CD4-positive, alpha-beta T cell treated with Interferon gamma for 1 hour (primary cell): ENCODE measurements around the gene EPS8L1.
A peak's percentile ranks its signal among the peaks of the same experiment; 100 is the strongest.

Experiments used
- DNase-seq: peaks from one replicate; pipeline ENCODE4 v3.0.0-alpha.2; 2020

EPS8L1 gene

DNA sequence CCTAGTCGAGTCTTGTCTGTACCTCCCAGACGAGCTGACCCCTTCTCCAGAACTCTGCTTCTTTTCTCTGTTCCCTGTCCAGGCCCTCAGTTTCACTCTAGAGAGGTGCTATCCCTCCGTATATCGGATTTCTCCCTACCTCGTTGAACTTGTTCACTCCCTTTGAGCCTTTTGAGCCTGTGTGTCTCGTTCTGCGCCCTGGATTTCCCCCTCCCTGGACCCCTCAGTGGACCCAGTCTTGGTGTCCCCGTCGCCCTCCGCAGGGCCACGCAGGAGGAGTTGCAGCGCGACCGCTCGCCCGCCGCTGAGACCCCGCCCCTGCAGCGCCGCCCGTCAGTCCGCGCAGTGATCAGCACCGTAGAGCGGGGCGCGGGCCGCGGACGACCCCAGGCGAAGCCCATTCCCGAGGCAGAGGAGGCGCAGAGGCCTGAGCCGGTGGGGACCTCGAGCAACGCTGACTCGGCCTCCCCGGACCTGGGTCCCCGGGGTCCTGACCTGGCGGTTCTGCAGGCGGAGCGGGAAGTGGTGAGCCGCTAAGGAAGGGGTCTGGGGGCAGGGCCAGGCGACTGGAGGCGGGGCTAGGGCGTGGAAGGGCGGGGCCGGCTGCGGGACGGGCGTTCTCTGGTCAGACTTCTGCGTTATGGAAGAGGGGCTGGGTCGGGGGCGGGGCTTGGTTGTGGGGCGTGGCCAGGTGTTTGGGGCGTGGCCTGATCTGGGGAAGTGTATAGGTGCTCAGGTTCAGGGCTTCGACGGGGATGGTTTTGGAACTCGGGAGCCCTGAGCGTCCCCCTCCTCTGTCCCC, 5.5 kb downstream of the EPS8L1 start:
- peak; percentile 90 for DNase-seq

DNA sequence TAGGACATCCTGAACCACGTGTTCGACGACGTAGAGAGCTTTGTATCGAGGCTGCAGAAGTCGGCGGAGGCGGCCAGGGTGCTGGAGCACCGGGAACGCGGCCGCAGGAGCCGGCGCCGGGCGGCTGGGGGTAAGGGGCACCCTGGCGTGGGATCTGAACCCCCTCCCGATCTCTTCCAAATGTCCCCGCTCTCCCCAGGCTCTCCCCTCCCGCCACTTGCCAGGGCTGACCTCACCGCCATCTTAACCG, 6.0 kb downstream of the EPS8L1 start:
- DNase-seq, result no peak

DNA sequence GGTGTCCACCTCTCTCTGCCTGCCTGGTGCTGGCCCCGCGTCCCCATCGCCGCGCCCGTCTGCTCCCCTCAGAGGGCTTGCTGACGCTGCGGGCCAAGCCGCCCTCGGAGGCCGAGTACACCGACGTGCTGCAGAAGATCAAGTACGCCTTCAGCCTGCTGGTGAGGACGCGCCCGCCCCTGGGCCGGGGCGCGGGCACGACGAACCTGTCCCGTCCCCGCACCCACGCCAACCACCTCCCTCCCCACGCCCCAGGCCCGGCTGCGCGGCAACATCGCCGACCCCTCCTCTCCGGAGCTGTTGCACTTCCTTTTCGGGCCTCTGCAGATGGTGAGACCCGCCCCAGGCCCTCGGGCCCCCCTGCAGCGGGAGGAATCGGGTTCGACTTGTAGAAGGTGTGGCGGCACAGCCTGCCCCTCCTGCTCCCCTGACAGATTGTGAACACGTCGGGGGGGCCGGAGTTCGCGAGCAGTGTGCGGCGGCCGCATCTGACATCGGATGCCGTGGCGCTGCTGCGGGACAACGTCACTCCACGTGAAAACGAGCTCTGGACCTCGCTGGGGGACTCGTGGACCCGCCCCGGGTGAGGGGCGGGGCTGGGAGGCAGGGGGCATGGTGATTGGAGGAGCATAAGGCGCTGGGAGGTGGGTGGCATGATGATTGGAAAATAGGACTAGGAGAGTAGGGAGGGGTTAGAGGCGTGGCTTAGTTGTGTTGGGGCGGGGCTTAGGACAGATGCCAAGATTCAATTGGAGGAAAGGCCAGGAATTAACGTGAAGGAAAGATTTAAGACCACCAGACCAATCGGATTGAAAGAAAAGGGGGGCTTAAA, 6.6 kb downstream of the EPS8L1 start:
- DNase-seq, result peak; percentile 67

DNA sequence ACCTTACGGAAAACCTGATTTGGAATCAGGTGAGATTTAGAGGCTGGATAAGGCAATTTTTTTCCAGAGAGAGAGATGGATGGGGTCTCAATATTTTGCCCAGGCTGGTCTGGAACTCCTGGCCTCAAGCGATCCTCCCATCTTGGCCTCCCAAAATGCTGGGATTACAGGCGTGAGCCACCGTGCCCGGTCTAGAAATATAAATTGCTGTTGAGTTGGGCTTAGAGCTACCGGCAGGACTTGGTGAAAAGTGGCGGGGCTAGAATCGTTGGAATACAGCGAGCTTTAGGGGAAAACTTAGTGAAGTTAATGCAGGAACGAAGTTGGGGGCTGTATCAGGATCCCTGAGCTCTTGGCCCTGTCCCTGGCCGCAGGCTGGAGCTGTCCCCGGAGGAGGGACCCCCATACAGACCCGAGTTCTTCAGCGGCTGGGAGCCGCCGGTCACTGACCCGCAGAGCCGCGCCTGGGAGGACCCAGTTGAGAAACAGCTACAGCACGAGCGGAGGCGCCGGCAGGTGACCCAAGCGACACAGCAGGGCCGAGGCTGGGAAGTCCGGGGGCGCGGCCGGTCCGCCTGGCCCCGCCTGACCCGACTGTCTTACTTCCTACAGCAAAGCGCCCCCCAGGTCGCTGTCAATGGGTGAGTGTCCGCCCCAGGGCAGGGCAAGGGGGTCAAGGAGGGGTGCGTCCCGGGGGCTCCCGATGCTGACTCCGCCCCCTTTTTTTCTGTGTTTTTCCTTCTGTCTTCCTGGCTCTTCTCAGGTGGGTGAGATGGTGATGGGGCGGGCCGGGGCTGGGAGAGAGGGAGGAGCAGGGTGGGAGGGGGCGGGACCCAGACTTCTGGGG, 7.6 kb downstream of the EPS8L1 start:
- DNase-seq, result no peak

DNA sequence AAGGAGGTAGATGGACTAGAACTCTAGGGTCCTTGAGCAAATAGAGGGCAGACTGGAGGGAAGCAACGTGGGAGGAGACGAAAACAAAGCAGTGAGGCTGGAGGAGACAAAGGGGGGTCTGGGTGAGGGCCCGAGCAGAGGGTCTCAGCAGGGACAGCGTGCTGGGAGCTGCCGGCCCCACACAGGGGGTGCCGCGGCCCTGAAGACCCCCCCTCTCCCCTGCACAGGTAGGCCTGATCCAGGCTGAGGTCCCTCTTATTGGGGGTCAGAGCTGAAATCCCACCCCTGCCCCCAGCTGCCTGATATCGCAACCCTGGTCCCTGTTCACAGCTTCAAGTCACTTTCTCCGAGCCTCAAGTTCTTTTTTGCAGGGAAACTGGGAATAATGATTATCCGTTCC, 8.7 kb downstream of the EPS8L1 start:
- no peak for DNase-seq

DNA sequence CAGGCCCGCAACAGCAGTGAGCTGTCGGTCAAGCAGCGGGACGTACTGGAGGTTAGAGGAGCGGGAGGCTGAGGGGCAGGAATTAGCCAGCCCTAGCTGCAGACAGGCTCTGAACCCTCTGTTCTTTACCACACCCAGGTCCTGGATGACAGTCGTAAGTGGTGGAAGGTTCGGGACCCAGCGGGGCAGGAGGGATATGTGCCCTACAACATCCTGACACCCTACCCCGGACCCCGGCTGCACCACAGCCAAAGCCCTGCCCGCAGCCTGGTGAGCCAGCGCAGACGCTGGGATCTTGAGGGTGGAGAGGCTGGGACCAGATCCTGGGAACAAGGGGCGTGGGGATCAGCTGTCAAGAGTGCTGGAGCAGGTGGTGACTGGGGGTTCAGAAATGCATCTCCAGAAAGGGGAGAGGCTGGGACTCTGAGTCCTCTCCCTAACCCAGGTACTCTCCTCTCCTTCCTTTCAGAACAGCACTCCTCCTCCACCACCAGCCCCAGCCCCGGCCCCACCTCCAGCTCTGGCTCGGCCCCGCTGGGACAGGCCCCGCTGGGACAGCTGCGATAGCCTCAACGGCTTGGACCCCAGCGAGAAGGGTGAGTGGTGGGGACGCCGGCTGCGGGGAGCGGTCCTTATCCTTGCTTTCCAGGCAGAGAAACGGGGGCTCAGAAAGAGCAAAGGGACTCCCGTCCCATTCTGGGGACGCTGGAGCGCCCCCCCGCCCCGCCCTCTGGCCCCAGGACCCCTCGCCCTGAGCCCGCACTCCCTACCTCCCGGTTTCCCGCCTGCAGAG, 10.4 kb downstream of the EPS8L1 start:
- DNase-seq, result no peak

DNA sequence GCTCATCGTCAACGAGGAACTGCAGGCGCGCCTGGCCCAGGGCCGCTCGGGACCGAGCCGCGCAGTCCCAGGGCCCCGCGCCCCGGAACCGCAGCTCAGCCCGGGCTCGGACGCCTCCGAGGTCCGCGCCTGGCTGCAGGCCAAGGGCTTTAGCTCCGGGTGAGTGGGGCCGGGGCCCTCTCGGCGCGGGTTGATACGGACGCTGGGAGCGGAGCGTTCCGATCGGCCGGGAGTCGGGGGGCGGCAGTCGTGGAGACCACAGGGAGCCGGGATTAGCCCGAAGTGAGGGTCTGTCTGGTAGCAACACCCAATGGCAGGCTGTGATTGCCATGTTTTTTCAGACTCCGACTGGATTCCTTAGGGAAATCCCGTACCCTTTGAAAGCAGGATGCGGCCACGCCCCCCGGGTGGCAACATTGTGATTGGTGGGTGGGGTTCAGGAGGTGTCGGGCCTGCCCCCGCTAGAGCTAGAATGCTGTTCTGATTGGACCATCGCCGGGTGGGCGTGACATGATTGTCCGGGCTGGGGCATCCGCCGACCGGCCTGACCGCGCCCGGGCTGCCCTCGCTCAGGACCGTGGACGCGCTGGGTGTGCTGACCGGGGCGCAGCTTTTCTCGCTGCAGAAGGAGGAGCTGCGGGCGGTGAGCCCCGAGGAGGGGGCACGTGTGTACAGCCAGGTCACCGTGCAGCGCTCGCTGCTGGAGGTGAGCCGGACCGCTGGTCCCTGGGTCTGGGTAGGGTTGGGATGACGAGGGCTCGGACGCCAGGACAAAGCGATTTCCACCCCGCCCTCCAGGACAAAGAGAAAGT, 11.3 kb downstream of the EPS8L1 start:
- DNase-seq, result peak; percentile 54

DNA sequence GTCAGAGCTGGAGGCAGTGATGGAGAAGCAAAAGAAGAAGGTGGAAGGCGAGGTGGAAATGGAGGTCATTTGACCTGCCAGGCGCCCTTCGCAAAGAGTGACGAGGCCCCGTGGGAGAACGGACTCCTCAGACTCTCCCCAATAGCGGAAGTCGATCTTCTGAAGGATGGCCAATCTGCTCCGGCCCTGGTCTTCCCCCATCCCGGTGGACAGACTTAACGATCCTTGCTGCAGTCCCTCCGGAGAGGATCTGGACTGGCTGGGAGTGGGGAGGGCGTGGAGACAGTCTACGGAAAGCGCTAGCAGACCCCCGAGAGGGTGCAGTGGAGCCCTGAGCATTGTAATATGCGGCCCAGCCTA, 11.9 kb downstream of the EPS8L1 start:
- no peak for DNase-seq

DNA sequence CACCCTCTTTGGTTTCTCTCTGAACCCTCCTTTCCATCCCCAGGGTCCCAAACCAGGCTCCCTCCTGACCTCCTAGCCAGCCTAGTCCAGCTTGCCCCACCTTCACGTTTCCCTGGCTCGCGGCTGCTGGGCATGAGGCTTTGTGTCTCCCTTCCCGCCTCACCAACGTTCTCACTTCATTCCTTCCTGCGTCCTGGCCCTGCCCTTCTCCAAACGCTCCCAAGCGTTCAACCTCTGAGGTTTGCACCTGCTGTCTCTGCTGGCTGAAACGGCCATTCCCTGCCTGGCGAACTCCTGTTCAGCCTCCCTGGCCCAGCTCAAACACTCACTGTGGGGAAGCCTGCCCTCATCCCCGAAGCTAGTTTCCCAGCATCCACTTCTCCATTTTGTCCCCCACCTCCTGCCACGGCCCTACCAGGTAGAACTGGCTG, 12.4 kb downstream of the EPS8L1 start:
- no peak for DNase-seq

DNA sequence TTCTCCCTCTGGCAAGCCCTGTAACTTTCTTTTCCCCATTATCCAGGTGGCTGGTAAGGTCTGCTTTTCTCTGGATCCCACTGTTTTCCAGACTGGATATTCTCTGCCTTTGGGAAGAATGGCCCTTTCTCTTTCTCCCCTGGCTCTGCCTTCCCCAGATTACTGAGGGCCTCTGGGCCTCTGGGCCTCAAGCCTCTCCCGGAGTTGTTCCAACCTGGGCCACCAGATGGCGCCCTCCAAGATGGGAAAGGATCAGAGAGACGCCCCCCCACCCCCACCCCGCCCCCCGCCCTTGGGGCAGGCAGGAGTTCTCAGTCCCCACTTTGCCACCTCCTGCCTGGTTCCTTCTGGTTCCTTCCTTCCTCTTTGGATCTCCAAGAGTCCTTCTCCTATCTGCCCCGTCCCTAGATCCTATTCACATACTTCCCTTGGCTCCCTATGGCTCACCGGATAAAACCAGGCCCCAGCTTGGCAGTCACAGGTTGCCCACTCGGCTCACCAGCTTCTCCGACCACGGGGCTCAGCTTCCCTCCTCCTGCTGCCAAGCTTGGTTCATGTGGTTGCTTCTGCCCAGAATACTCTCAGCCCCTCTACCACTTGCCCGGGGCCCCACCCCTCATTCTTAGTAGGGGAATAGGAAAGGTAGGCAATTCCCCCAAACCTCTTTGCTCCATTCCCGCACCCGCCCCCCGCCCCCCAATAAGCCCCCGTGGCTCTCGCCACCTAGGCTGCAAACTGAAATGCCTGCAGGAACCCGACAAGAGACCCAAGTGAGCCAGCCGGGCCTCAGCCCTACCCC, 13.1 kb downstream of the EPS8L1 start:
- DNase-seq, result peak; percentile 62

DNA sequence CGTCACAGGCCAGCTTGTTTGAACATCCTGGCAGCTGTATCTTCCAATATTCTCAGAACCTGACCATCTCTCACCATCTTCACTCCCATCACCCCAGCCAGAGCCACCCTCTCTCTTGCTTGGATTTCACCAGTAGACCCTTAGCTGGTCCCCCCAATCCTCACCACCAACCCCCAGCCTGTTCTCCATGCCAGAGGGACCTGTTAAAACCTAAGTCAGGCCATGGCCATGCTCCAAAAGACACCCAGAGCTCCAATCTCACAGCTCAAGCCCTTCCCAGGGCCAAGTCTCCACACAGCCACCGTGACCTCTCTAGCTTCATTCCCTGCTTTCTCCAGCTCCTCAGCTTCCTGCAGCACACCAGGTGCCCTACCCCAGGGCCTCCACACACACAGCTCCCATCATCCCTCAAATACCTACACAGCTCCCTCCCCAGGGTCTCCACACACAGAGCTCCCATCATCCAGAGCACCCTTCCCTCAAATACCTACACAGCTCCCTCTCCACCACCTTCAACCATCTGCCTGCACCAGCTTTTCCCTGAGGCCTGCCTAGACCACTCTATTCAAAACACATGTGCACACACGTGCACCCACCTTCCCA, 13.8 kb downstream of the EPS8L1 start:
- no peak for DNase-seq

DNA sequence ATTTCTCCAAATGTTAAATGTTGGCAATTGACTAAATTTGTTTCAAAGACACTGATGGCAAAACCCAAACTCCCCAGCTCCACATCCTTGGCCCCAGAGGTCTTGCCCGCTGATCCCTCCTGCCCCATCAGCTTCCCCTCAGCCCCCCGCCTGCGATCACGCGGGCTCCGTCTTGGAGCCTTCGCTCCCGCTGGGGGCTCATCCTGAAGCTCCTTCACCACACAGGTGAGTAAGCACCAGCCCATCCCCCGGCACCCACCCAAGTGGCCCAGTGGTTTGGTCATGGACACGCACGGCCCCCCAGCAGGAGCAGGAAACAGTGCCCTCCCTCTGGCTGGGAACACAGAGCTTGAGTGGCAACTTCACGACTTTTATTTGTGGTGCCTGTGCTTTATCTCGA, 14.9 kb downstream of the EPS8L1 start:
- DNase-seq, result no peak

DNA sequence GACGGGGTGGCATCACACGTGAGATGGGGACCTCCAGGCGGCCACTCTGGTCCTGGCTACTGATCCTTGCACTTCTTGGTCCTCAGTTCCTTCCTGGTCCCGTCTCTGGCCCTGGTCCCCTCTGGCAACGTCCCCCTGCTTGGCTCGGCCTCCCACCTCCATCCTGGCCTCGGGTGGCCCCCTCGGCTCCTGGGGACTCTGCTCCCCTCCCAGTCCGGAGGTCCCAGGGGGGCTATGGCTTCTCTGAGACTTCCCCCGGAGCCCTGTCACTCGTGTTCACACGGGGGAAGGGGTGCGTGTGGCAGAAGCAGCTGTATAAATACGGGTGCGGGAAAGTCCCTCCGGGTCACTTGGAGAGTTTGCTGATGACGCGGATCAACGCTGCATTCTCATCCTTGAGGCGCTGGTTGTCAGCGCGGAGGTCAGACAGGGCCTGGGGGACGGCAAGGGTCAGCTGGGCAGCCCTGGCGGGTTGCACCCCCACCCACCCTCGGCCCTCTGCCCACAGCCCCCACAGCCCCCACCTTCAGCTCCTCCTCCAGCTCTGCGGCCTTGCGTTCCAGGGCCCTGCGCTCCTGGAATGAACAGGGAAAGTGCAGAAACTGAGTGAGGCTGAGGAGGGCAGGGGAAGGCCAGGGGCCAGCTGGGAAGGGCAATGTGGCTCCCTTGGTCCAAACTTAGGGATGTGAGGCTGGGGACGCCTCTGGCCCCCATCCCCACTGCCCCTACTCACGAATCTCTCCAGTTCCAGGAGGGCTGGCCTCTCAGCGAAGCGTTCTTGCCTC, 15.6 kb downstream of the EPS8L1 start:
- no peak for DNase-seq

DNA sequence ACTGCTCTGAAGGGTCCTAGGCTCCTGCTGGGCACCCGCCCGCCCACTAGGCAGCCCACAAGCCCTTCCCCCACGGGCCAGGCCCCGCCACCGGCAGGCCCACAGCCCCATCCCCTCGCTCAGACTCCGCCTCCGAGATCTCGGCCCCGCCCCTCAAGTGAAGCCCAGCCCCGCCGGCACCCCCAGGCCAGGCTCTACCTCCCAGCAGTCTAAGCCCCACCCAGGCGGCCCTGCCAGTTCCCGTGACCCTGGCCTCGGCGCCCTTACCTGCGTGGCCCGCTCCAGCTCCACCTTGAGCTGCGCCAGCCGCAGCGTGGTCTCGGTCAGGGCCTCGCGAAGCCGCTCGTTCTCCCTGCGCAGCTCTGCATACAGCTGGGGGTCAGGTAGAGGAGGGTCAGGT, 16.3 kb downstream of the EPS8L1 start:
- no peak for DNase-seq

DNA sequence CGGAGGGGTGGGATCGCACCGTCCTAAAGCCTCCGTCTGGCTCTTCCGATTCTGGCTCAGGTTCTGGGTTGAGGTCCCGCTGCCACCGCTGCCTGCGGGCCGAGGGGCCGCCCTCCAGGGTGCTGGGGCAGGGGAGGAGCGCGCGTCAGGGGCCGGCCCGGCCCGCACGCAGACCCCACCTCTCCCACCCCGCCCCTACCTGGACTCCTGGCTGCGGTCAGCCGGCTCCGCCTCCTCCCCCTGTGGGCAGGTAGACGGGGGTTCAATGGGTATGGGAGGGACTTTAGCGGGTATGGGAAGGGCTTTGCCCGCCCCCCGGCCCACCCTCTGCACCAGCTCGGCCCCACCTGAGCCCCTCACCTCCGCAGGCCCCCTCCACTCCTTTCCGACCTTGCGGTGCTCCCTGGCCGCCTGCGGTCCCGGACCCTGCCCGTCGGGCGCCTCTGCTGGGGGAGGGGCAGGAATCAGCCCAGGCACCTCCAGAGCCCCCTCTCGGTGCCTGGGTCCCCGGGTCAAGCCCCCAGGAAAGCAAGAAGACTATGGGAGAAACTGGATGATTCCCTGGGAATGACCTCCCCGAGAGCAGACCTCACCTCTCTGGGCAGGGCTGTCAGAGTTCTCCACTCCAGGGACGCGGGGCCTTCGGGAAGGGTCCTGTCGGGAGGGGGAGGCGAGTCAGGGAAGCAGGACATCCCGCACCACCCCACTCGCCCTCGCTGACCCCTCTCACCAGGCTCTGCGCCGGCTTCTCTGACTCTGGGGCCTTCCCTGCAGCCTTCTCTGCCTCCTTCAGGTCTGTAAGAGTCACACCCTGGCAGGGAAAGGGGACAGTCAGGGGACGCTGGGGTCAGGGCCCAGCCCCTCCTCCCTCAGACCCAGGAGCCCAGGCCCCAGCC, 17.0 kb downstream of the EPS8L1 start:
- no peak for DNase-seq

DNA sequence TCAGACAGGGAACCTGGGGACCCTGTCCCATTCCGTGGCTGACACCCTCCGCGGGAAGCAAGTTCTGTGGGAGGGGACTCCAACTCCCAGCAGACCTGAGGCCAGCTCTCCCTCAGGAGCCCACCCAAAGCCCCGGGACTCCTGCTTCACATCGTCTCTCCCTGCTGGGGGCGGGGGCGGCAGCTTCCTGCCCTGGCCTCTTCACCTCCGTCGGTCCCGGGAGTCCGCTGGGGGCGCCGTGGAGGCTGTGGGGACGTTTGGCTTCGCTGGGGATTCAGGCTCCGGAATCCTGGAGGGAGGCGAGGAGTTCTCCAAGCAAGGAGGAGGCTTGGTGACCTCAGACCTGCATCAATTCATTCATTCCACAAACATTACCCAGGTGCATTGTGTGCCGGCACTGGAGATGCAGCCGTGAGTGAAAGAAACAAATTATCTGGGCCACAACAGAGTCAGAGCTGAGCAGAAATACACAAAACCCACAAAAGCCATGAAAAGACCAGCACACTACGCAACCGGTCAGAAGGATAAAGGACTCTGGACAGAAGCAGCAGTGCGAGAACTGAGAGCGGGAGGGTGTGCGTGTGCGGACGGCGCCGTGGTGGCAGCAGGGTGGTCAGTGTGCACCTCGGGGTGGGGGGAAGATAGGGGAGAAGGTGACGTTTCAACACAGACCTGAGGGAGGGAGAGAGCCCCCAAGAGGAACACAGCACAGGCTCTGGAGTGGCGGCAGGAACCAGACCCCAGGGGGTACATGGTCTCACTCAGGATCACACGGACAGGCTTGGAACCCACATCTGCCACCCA, 19.0 kb downstream of the EPS8L1 start:
- DNase-seq, result no peak

DNA sequence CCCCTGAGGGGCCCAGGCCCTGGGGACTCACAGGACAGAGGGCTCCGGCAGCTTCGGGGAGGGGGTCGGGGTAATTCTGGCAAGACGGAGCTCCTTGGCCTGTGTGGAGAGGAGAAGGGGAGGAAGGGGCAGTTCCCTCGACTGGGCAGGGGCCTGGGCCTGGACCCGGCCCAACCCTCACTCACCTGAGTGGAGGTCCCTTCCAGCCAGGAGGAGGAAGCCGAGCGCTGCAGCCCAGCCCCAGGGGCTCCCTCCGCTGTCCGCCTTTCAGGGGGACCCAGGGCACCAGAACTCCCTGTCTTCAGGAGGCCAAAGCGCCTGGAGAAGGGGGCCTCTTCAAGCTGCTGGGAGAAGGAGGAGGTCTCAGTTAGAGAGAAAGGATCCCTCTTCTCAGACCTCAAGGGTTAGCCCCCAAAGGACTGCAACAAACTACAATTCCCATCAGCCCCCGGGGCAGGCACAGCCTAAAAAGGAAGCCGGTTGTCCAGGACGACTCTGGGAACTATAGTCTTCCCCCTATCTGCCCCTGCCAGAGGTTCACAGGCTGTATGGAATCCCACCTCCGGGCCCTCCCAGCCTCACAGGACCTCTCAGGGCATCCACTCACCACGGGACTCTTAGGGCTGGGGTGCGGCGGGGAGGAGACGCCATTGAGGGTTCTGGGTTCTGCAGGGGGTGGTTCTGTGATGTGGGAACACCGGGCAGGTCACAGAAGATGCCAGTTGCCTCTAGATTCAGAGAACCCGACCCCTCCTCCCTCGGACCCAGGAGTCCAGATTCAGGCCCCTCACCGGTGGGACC, 19.8 kb downstream of the EPS8L1 start:
- no peak for DNase-seq
